ENCODE measurements around the gene ID4.

The ID4 gene

DNA sequence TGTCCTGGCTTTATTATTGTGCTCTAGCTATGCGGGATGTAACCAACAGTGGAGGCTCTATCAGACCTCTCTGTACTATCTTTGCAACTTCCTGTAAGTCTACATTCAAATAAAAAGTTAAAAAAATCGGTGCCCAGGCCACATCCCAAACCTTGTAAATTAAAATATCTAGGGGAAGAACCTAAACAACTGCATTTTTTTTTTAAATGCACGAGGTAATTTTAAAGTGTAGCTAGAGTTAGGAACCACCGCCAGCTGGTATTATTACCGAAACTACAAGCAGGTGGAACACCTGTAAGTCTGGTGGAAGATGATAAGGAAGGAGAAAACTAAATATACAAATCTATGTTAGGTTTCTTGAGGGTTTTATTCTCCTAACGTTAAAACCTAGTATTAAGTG is 34.5 kb upstream of the ID4 start:
- no peak for DNase-seq (ENCODE audit: low spot score)
- TF ChIP-seq, protein P1, sequence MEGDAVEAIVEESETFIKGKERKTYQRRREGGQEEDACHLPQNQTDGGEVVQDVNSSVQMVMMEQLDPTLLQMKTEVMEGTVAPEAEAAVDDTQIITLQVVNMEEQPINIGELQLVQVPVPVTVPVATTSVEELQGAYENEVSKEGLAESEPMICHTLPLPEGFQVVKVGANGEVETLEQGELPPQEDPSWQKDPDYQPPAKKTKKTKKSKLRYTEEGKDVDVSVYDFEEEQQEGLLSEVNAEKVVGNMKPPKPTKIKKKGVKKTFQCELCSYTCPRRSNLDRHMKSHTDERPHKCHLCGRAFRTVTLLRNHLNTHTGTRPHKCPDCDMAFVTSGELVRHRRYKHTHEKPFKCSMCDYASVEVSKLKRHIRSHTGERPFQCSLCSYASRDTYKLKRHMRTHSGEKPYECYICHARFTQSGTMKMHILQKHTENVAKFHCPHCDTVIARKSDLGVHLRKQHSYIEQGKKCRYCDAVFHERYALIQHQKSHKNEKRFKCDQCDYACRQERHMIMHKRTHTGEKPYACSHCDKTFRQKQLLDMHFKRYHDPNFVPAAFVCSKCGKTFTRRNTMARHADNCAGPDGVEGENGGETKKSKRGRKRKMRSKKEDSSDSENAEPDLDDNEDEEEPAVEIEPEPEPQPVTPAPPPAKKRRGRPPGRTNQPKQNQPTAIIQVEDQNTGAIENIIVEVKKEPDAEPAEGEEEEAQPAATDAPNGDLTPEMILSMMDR (IDR thresholded peaks at IDR 0.05; ENCODE audit: extremely low read depth, missing control alignments): no peak

DNA sequence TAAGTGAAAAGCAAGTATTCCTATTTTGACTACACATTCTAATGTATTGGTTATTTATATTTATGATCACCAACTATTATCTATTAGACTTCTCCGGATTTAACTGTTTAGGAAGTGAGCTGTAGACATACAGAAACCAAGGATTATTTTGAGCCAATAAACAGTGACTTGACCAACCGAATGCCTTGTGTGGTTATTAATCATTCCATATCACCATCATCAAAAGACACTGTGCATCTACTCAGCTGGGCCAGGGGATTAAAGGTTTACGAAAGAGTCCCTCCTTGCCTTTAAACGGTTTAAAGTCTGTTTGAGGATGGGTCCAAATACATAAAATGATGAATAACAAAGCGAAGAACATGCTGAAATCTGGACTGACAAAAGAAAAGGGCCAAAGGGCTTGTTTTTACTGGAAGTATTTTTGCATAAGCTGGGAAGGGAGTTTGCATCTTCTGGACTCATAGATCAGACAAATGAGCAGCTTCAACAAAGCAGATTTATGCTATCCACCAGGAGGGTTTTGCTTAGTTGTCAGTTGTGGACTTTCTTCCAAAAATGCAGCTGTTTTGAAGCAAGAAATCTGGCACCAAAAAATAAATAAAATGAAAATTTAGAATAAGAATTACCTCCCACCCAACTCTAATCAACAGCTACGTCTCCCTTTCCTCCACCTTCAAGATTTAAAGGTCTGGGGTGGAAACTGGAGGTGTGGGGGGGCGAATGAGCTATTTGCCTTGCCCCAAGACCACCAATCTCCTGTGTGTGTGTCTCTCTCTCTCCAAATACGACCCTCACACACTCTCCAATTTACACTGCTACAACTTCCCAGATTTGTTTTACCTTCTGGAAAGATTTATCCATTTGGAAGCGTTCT is 33.6 kb upstream of the ID4 start:
- TF ChIP-seq, protein P1 (IDR thresholded peaks at IDR 0.05; ENCODE audit: extremely low read depth, missing control alignments): no peak
- DNase-seq (ENCODE audit: low spot score): no peak

DNA sequence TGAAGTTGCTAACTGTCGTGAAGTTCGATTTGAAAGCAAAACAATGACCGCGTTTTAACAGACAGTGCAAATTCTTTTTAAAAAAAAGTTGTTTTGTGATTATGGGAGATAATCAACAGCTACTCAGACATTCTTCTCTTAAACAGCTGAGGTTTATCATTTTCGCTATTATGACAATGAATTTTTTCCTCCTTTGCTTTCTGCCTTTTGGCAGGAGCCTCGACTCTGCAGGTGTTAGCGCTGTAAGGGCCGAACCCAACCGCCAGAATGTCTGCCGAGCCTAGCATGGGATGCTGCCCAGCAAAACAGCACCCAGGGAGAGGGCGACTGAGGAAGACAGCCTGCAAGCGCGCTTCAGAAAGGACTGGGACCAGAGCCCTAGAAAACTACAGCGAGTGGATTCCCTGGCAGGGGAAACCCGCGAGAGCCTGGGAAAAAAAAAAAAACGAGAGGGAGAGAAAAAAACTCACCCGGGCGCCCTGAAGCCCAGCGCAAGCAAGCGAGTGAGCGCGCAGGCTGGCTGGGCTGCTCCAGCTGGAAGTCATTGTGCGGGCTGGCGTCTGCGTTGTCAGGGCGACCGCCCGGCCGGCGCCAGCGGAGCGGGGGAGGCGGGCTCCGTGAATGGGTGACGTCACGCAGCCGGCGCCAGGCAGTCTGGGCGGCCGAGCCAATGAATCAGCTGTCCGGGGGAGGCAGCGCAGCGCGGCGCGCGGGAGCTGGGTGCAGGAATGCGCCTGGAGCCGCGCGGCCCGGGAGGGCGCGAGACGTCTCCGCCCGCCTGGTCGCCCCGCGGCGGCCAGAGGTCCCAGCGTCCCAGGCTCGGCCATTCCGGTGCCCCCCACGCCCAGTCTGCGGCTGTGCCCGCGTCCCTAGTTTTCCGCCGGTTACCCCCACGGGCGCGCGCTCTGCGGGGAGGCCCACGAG is 32.7 kb upstream of the ID4 start:
- DNase-seq (ENCODE audit: low spot score): peak; percentile 59
- TF ChIP-seq, protein P1 (IDR thresholded peaks at IDR 0.05; ENCODE audit: extremely low read depth, missing control alignments): no peak

DNA sequence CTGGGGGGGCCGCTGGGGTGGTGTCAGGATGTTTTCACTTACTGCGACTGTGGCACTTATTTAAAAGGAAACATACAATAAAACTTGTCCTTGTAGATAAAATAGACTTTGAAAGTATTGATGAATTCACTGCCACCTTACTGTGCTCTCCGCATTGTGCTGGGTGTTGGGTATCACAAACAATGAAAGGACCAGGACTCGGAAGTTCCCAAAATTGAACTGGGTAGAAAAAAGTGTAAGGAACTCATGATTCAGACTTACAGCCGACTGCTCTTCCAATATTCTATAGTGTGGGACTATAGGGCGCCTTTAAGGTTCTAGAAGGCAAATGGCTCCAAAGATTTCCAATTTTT is 32.1 kb upstream of the ID4 start:
- peak; percentile 13 for DNase-seq (ENCODE audit: low spot score)
- TF ChIP-seq, protein P1 (IDR thresholded peaks at IDR 0.05; ENCODE audit: extremely low read depth, missing control alignments): no peak

DNA sequence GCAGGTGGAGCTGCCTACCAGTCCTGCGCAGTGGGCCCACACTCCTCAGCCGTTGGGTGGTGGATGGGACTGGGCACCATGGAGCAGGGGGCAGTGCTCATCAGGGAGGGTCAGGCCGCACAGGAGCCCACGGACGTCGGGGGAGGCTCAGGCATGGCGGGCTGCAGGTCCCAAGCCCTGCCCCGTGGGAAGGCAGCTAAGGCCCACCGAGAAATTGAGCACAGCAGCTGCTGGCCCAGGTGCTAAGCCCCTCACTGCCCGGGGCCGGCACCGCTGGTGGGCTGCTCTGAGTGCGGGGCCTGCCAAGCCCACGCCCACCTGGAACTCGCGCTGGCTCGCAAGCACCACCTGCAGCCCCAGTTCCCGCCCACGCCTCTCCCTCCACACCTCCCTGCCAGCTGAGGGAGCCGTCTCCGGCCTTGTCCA is 30.2 kb upstream of the ID4 start:
- DNase-seq (ENCODE audit: low spot score): no peak
- TF ChIP-seq, protein P1 (IDR thresholded peaks at IDR 0.05; ENCODE audit: extremely low read depth, missing control alignments): no peak

DNA sequence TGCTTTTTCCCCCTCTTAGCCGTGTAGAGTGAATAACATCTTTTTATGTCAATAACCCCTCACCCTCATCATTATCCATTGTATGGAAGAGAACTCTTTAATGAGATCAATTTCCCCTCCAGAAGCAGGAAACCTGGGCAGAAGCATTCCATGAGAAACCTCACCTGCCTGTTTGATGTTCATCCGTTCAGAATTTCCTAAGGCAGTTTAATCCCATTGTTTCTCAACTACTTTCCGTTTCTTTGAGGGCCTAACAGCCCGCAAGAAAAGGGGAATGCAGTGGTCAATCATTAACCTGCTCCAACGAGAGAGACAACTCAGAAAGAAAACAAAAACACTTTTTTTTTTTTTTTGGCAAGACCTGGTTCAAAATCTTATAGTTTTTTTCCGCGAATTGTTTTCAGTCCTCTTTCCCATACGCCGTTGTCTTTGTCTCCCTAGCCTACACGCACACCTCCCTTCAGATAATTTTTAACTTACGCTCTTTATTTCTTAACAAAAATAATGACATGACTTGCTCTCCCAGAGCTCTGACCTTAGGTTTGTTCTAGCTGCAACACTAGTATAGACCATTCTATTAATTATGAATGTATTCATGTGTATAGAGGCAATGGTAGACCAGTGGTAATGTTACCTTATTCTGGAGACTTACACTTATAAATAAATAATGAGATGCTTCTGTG is 25.6 kb upstream of the ID4 start:
- no peak for DNase-seq (ENCODE audit: low spot score)
- TF ChIP-seq, protein P1 (IDR thresholded peaks at IDR 0.05; ENCODE audit: extremely low read depth, missing control alignments): no peak

Data from GM20000 (cell line).